OCI-LY3 (cell line): ENCODE data around the gene GMEB2.

Source experiments
- EZH2phosphoT487 ChIP-seq: fragments of 200-600 bp; shearing (Covaris generic); IDR thresholded peaks from 2 replicates; pipeline ENCODE4 v1.6.1; 2018; ENCODE audit warnings: antibody characterized with exemption, mixed run types, low read depth
- TF ChIP-seq, protein P1 (sequence below): fragments of 200-600, 300-600 bp; sonication (generic); IDR thresholded peaks from 2 replicates; pipeline ENCODE4 v1.5.1; 2014; ENCODE audit warnings: antibody characterized with exemption, low read length, low read depth

DNA sequence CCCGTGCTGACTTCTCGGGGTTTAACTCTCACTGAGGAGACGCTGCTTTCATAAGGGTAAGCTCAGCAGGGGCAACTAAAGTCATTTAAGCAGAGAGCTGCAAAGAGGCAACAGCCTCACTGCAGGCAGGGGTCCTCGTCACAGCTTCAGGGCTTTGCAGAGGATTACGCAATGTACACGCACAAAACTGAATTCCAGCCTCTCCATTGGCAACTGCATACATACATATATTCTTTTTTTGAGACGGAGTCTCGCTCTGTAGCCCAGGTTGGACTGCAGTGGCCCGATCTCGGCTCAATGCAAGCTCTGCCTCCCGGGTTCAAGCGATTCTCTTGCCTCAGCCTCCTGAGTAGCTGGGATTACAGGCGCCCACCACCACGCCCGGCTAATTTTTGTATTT is 2.4 kb downstream of the GMEB2 start:
- TF ChIP-seq, protein P1, sequence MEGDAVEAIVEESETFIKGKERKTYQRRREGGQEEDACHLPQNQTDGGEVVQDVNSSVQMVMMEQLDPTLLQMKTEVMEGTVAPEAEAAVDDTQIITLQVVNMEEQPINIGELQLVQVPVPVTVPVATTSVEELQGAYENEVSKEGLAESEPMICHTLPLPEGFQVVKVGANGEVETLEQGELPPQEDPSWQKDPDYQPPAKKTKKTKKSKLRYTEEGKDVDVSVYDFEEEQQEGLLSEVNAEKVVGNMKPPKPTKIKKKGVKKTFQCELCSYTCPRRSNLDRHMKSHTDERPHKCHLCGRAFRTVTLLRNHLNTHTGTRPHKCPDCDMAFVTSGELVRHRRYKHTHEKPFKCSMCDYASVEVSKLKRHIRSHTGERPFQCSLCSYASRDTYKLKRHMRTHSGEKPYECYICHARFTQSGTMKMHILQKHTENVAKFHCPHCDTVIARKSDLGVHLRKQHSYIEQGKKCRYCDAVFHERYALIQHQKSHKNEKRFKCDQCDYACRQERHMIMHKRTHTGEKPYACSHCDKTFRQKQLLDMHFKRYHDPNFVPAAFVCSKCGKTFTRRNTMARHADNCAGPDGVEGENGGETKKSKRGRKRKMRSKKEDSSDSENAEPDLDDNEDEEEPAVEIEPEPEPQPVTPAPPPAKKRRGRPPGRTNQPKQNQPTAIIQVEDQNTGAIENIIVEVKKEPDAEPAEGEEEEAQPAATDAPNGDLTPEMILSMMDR, result no peak
- no peak for TF ChIP-seq EZH2phosphoT487
